Calu3 (cell line): Measurements from ENCODE around the gene ARHGEF18. TPM values are rescaled to one million over a fixed set of nuclear protein-coding genes. Genes with fewer than 3 reads are reported as not detected.

Source experiments
- BruUV-seq: library from RNA; stranded (reverse); fragments of 400-500 nt; replicated peaks from 2 replicates; lab custom pipeline; 2021; lab: Mats Ljungman, UMichigan
- CTCF ChIA-PET: fragments of 300-600 bp; sonication (Branson Sonifier 250); formaldehyde crosslinking; loops from one replicate; lab custom pipeline; 2022; ENCODE audit warnings: antibody characterized with exemption; lab: Charles Lee
- DNase-seq: peaks from one replicate; pipeline ENCODE4 v3.0.0; 2022
- H3K27ac Mint-ChIP-seq: one replicate; pipeline ENCODE4 v1.8.0; 2022; ENCODE audit warnings: mixed read lengths; ENCODE audit not compliant: unreplicated experiment
- H3K27me3 Mint-ChIP-seq: one replicate; pipeline ENCODE4 v1.8.0; 2022; ENCODE audit warnings: mixed read lengths; ENCODE audit not compliant: unreplicated experiment
- H3K36me3 Mint-ChIP-seq: one replicate; pipeline ENCODE4 v1.8.0; 2022; ENCODE audit warnings: mild to moderate bottlenecking, moderate library complexity, mixed read lengths; ENCODE audit not compliant: insufficient read depth, unreplicated experiment
- H3K4me1 Mint-ChIP-seq: one replicate; pipeline ENCODE4 v1.8.0; 2022; ENCODE audit warnings: mild to moderate bottlenecking, low read depth, mixed read lengths; ENCODE audit not compliant: unreplicated experiment
- H3K4me3 Mint-ChIP-seq: one replicate; pipeline ENCODE4 v1.8.0; 2022; ENCODE audit warnings: mild to moderate bottlenecking, low read depth, moderate library complexity, mixed read lengths; ENCODE audit not compliant: unreplicated experiment
- H3K9me3 Mint-ChIP-seq: one replicate; pipeline ENCODE4 v1.8.0; 2022; ENCODE audit warnings: low read depth, mixed read lengths; ENCODE audit not compliant: unreplicated experiment
- intact Hi-C: fragments of 100-400 bp; cut with micrococcal nuclease; formaldehyde crosslinking; loops from one replicate; pipeline ENCODE4 v1.10.0; 2022; ENCODE audit not compliant: unreplicated experiment
- total RNA-seq: library from RNA; stranded (reverse); gene quantifications from 2 replicates; pipeline ENCODE4 v1.2.3, GENCODE V29; 2022
- TF ChIP-seq, protein P1 (sequence below): fragments of 200-600 bp; IDR thresholded peaks from one replicate; pipeline ENCODE4 v1.8.0; 2022; ENCODE audit warnings: antibody characterized with exemption; ENCODE audit not compliant: unreplicated experiment

ARHGEF18 gene
- total RNA-seq, 1 experiment from 2014 or later: 31.9 TPM

DNA sequence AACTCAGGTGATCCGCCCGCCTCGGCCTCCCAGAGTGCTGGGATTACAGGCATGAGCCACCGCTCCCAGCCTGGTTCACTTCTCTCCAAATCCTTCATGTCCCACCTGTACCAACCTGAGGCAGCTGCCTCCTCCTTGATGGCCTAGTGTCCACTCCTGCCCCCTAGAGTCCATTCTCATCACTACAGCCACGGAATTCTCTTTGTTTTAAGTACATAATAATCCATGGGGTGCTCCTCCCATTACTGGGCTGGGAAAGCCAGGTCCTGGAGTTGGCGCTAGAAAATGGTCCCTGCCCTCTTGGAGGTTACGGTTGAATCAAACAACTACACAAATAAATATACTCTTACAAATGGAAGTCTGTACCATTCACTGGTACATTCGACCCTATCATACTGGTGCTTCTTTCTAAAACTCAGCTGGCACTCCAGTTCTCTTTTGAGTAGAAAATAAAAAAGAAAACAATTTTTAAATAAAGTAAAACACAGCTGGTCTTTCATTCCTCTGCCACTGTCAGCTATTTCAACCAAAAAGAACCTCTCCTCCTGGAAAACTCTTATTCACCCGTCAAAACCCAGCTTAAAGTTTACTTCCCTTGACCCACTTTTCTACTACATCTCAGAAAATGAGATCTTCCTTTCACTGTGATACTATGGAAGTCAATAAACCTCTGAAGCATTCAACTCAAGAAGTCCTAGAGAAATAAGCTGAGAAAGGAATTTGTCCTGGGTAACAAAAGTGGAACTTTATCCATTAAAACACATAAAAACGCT lies 22.4 kb upstream of the ARHGEF18 start:
- intact Hi-C loops: no loop called here
- Mint-ChIP-seq H3K27me3 (peaks cover 4% of the 10 kb centered on the region), H3K4me3 (no peak overlapping the region), H3K36me3 (no peaks in the 10 kb centered on the region), H3K4me1 (peaks cover 2% of the 10 kb centered on the region), H3K27ac (no peak overlapping the region), H3K9me3 (peaks cover 2% of the 10 kb centered on the region)
- no TSS peak for BruUV-seq
- TF ChIP-seq, protein P1, sequence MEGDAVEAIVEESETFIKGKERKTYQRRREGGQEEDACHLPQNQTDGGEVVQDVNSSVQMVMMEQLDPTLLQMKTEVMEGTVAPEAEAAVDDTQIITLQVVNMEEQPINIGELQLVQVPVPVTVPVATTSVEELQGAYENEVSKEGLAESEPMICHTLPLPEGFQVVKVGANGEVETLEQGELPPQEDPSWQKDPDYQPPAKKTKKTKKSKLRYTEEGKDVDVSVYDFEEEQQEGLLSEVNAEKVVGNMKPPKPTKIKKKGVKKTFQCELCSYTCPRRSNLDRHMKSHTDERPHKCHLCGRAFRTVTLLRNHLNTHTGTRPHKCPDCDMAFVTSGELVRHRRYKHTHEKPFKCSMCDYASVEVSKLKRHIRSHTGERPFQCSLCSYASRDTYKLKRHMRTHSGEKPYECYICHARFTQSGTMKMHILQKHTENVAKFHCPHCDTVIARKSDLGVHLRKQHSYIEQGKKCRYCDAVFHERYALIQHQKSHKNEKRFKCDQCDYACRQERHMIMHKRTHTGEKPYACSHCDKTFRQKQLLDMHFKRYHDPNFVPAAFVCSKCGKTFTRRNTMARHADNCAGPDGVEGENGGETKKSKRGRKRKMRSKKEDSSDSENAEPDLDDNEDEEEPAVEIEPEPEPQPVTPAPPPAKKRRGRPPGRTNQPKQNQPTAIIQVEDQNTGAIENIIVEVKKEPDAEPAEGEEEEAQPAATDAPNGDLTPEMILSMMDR: no peak
- no peak for DNase-seq
- CTCF ChIA-PET: interaction anchor here (0.6 kb wide), 2 partner anchors 27 to 210 kb away, joined by 3 read pairs; no protein-coding TSS in a partner anchor

DNA sequence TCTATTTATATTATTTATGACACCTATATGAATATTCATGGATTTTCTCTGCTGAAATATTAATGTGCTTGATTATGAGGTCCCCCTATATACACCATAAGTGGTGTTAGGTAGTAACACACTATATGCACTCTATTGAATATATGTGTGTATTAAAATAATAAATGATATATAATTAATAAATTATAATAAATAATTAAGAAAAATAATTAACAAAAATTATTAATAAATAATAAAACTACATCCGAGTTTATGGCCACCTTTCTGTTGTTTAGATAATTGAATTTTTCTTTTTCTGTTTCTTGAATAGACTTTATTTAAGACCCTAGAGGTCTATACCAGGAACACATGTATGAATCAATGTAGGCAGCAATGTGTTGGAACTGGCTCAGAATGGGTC lies 20.9 kb upstream of the ARHGEF18 start:
- CTCF ChIA-PET: no interaction called here
- no peaks in the 10 kb centered on the region for H3K4me1 Mint-ChIP-seq
- no peaks in the 10 kb centered on the region for H3K36me3 Mint-ChIP-seq
- intact Hi-C loops: no loop called here
- peaks cover 2% of the 10 kb centered on the region for H3K9me3 Mint-ChIP-seq
- no peak overlapping the region for H3K27ac Mint-ChIP-seq
- TF ChIP-seq, protein P1: no peak
- no peaks in the 10 kb centered on the region for H3K27me3 Mint-ChIP-seq
- no peak overlapping the region for H3K4me3 Mint-ChIP-seq
- DNase-seq: no peak
- BruUV-seq: no TSS peak

DNA sequence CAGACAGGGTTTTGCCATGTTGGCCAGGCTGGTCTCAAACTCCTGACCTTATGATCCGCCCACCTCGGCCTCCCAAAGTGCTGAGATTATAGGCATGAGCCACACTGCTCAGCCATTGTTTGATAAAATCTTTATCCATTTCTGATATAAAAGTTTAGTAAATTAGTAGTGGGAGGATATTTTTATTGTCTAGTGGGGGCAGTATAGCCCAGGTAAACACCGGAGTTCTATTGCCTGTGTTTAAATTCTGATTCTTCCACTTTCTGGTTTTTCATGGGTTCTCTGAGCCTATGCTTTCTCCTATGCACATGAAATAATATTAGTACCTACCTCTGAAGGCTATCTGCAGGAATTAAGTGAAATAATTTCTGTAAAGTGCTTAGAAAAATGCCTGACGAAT lies 20.1 kb upstream of the ARHGEF18 start:
- TF ChIP-seq, protein P1: no peak
- Mint-ChIP-seq H3K4me3 (no peak overlapping the region), H3K27me3 (no peaks in the 10 kb centered on the region), H3K9me3 (peaks cover 2% of the 10 kb centered on the region), H3K36me3 (no peaks in the 10 kb centered on the region), H3K27ac (no peak overlapping the region), H3K4me1 (no peaks in the 10 kb centered on the region)
- intact Hi-C loops: no loop called here
- DNase-seq: no peak
- CTCF ChIA-PET: no interaction called here
- no TSS peak for BruUV-seq

DNA sequence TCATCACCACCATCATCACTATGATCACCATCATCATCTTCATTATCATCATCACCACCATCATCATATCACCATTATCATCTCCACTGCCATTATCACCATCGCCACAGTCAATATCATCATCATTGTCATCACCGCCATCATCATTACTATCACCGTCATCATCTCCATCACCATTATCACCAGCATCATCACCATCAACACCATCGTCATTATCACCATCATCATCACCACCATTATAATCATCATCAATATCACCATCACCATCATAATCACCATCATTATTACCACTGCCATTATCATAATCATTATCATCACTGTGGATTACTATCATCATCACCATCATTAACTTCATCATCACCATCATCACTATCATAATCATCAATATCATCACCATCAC lies 17.3 kb upstream of the ARHGEF18 start:
- no peak overlapping the region for H3K4me3 Mint-ChIP-seq
- TF ChIP-seq, protein P1: no peak
- H3K27me3 Mint-ChIP-seq: peaks cover under 1% of the 10 kb centered on the region
- H3K27ac Mint-ChIP-seq: no peak overlapping the region
- no TSS peak for BruUV-seq
- CTCF ChIA-PET: no interaction called here
- no peak for DNase-seq
- H3K4me1 Mint-ChIP-seq: no peaks in the 10 kb centered on the region
- intact Hi-C loops: no loop called here
- H3K36me3 Mint-ChIP-seq: no peaks in the 10 kb centered on the region
- no peaks in the 10 kb centered on the region for H3K9me3 Mint-ChIP-seq
